IMR-90 (cell line): ENCODE data around the gene MPPED2. TPM values are rescaled to one million over a fixed set of nuclear protein-coding genes. Genes with fewer than 3 reads are reported as not detected.

ENCODE experiments used
- ATAC-seq: fragments of 200-7000 bp; cut with Tn5 transposase; 2 replicates; pipeline ENCODE4 v1.9.1; 2020; ENCODE audit warnings: low read depth, mild to moderate bottlenecking, moderate library complexity
- BruUV-seq: library from RNA; stranded (reverse); fragments of 400-500 nt; replicated peaks from 2 replicates; lab custom pipeline; 2021; lab: Mats Ljungman, UMichigan
- CTCF ChIA-PET: fragments of 300-600 bp; formaldehyde crosslinking; extraction: SDS; loops from one replicate; lab custom pipeline; 2021; ENCODE audit warnings: antibody characterized with exemption; lab: Yijun Ruan, JAX
- POLR2A ChIA-PET: fragments of 300-600 bp; sonication (Branson Sonifier 250); formaldehyde crosslinking; loops from one replicate; lab custom pipeline; 2022; ENCODE audit warnings: antibody characterized with exemption; ENCODE audit not compliant: unreplicated experiment; lab: Charles Lee
- DNase-seq: peaks from one replicate; pipeline ENCODE4 v3.0.0; 2013
- H2AFZ ChIP-seq: replicated peaks from 2 replicates; pipeline ENCODE3; 2013; ENCODE audit warnings: low read length, mild to moderate bottlenecking; ENCODE audit not compliant: poor library complexity
- H2AK5ac ChIP-seq: 2 replicates; pipeline ENCODE4 v1.6.1; 2013; ENCODE audit warnings: low read depth, low read length, inconsistent platforms
- H2AK9ac ChIP-seq: replicated peaks from 2 replicates; pipeline ENCODE3; 2013; ENCODE audit warnings: mild to moderate bottlenecking, low read depth, low read length, moderate library complexity; ENCODE audit not compliant: poor library complexity
- H2BK120ac ChIP-seq: 2 replicates; pipeline ENCODE4 v1.6.1; 2013; ENCODE audit warnings: low read depth, low read length, inconsistent platforms
- H2BK15ac ChIP-seq: 3 replicates; pipeline ENCODE4 v1.6.1; 2013; ENCODE audit warnings: low read depth, low read length, inconsistent platforms
- H2BK20ac ChIP-seq: 2 replicates; pipeline ENCODE4 v1.6.1; 2013; ENCODE audit warnings: low read depth, mild to moderate bottlenecking, inconsistent platforms, low read length, moderate library complexity
- H2BK5ac ChIP-seq: 2 replicates; pipeline ENCODE4 v1.6.1; 2013; ENCODE audit warnings: mild to moderate bottlenecking, low read depth, low read length, inconsistent platforms; ENCODE audit not compliant: poor library complexity, severe bottlenecking
- H3K14ac ChIP-seq: replicated peaks from 2 replicates; pipeline ENCODE4 v1.6.1; 2013; ENCODE audit warnings: low read depth, low read length, inconsistent platforms
- H3K18ac ChIP-seq: 2 replicates; pipeline ENCODE4 v1.6.1; 2013; ENCODE audit warnings: low read depth, low read length, control low read depth
- H3K23ac ChIP-seq: 2 replicates; pipeline ENCODE4 v1.6.1; 2013; ENCODE audit warnings: low read depth, low read length, inconsistent platforms
- H3K27ac ChIP-seq: 2 replicates; pipeline ENCODE4 v1.5.1; 2013; ENCODE audit warnings: mild to moderate bottlenecking, control low read depth, low read length; ENCODE audit not compliant: insufficient read depth
- H3K27me3 ChIP-seq: 2 replicates; pipeline ENCODE4 v1.6.1; 2013; ENCODE audit warnings: low read length; ENCODE audit not compliant: control insufficient read depth, insufficient read depth
- H3K36me3 ChIP-seq: 2 replicates; pipeline ENCODE4 v1.6.1; 2013; ENCODE audit warnings: low read length, mixed read lengths; ENCODE audit not compliant: control insufficient read depth, insufficient read depth
- H3K4ac ChIP-seq: 2 replicates; pipeline ENCODE4 v1.6.1; 2013; ENCODE audit warnings: low read depth, low read length, inconsistent platforms
- H3K4me1 ChIP-seq: 2 replicates; pipeline ENCODE4 v1.6.1; 2013; ENCODE audit warnings: low read length, mixed read lengths; ENCODE audit not compliant: control insufficient read depth, insufficient read depth
- H3K4me2 ChIP-seq: 2 replicates; pipeline ENCODE4 v1.6.1; 2013; ENCODE audit warnings: low read depth, mild to moderate bottlenecking, control low read depth, low read length, moderate library complexity
- H3K4me3 ChIP-seq: 2 replicates; pipeline ENCODE4 v1.5.1; 2013; ENCODE audit warnings: low read depth, mild to moderate bottlenecking, control low read depth, low read length, moderate library complexity; ENCODE audit not compliant: insufficient read depth
- H3K56ac ChIP-seq: 2 replicates; pipeline ENCODE4 v1.6.1; 2013; ENCODE audit warnings: low read length, inconsistent platforms; ENCODE audit not compliant: insufficient read depth; ENCODE audit errors: extremely low read depth
- H3K79me1 ChIP-seq, 2 experiments: 2 replicates each; pipeline ENCODE4 v1.6.1; 2013; ENCODE audit warnings: low read length in 2 of 2, inconsistent platforms in 1 of 2, low read depth in 1 of 2
- H3K9ac ChIP-seq: 2 replicates; pipeline ENCODE4 v1.6.1; 2013; ENCODE audit warnings: low read depth, low read length, control low read depth
- H3K9me1 ChIP-seq: 2 replicates; pipeline ENCODE4 v1.6.1; 2013; ENCODE audit warnings: low read length, inconsistent platforms; ENCODE audit not compliant: insufficient read depth
- H3K9me3 ChIP-seq: 2 replicates; pipeline ENCODE4 v1.6.1; 2013; ENCODE audit warnings: low read length; ENCODE audit not compliant: control insufficient read depth, insufficient read depth
- H4K20me1 ChIP-seq: 2 replicates; pipeline ENCODE4 v1.6.1; 2013; ENCODE audit warnings: low read length, inconsistent platforms; ENCODE audit not compliant: insufficient read depth
- H4K5ac ChIP-seq: 2 replicates; pipeline ENCODE4 v1.6.1; 2013; ENCODE audit warnings: mild to moderate bottlenecking, low read depth, low read length, control low read depth
- H4K8ac ChIP-seq, 2 experiments: 2 replicates each; pipeline ENCODE4 v1.6.1; 2013; ENCODE audit warnings: low read depth in 2 of 2, low read length in 2 of 2, control low read depth in 1 of 2, inconsistent platforms in 1 of 2
- H4K91ac ChIP-seq: 2 replicates; pipeline ENCODE4 v1.6.1; 2013; ENCODE audit warnings: low read depth, low read length, inconsistent platforms; ENCODE audit not compliant: insufficient read depth
- BHLHE40 ChIP-seq: fragments of 150-350 bp; IDR thresholded peaks from 2 replicates; pipeline ENCODE4 v1.6.1; 2016; ENCODE audit warnings: mild to moderate bottlenecking, low read depth, low read length
- CEBPB ChIP-seq: IDR thresholded peaks from 2 replicates; pipeline ENCODE4 v1.6.1; 2012; ENCODE audit warnings: low read depth, low read length, improper control_type of control experiment
- CHD1 ChIP-seq: IDR thresholded peaks from 2 replicates; pipeline ENCODE4 v1.6.1; 2012; ENCODE audit warnings: low read depth, low read length, improper control_type of control experiment
- FOS ChIP-seq: fragments of 150-350 bp; IDR thresholded peaks from 2 replicates; pipeline ENCODE4 v1.6.1; 2016; ENCODE audit warnings: low read depth, low read length
- MAFK ChIP-seq: IDR thresholded peaks from 2 replicates; pipeline ENCODE4 v1.6.1; 2012; ENCODE audit warnings: low read depth, low read length, improper control_type of control experiment
- MAZ ChIP-seq: IDR thresholded peaks from 2 replicates; pipeline ENCODE4 v1.6.1; 2012; ENCODE audit warnings: low read depth, mild to moderate bottlenecking, low read length, improper control_type of control experiment, moderate library complexity, borderline replicate concordance
- MXI1 ChIP-seq: IDR thresholded peaks from 2 replicates; pipeline ENCODE4 v1.6.1; 2012; ENCODE audit warnings: low read depth, mild to moderate bottlenecking, low read length, moderate library complexity, borderline replicate concordance
- NFE2L2 ChIP-seq: fragments of 150-350 bp; IDR thresholded peaks from 2 replicates; pipeline ENCODE4 v1.6.1; 2016; ENCODE audit warnings: low read depth, mild to moderate bottlenecking, low read length
- POLR2A ChIP-seq: IDR thresholded peaks from 2 replicates; pipeline ENCODE4 v1.6.1; 2012; ENCODE audit warnings: mild to moderate bottlenecking, low read depth, low read length
- RAD21 ChIP-seq: IDR thresholded peaks from 2 replicates; pipeline ENCODE4 v1.6.1; 2012; ENCODE audit warnings: low read length, improper control_type of control experiment
- RCOR1 ChIP-seq: IDR thresholded peaks from 2 replicates; pipeline ENCODE4 v1.6.1; 2012; ENCODE audit warnings: mild to moderate bottlenecking, low read length, improper control_type of control experiment; ENCODE audit not compliant: insufficient replicate concordance
- RFX5 ChIP-seq: IDR thresholded peaks from 2 replicates; pipeline ENCODE4 v1.8.0; 2012; ENCODE audit warnings: low read depth, mild to moderate bottlenecking, low read length, moderate library complexity
- SMC3 ChIP-seq: fragments of 150-350 bp; IDR thresholded peaks from 2 replicates; pipeline ENCODE4 v1.6.1; 2016; ENCODE audit warnings: low read depth, mild to moderate bottlenecking, antibody characterized with exemption, low read length, moderate library complexity
- WGBS, 2 experiments: methylation state at CpG; one replicate each; pipeline versions ENCODE4 v1.1.5 to v1.1.7; 2013; ENCODE audit warnings: missing lambda C conversion rate in 2 of 2; ENCODE audit not compliant: insufficient read length in 1 of 2; ENCODE audit errors: extremely low coverage in 2 of 2; 5-methylcytosine and 5-hydroxymethylcytosine counted together
- dilution Hi-C: fragments of 300-500 bp; cut with HindIII; formaldehyde crosslinking; loops from one replicate; pipeline ENCODE4 v1.14.3; 2018; ENCODE audit warnings: low sequenced_read_pairs; ENCODE audit not compliant: unreplicated experiment
- in situ Hi-C: fragments of 300-500 bp; cut with MboI; formaldehyde crosslinking; loops from 3 replicates; pipeline ENCODE4 v1.14.3; 2019; ENCODE audit warnings: low sequenced_read_pairs, inconsistent platforms, mixed read lengths
- intact Hi-C: fragments of 100-400 bp; cut with micrococcal nuclease; formaldehyde crosslinking; loops from 2 replicates; pipeline ENCODE4 v1.10.0; 2022
- polyA plus RNA-seq, 3 experiments: library from polyadenylated mRNA; depleted of rRNA; stranded (reverse); fragments of >200 nt; gene quantifications; 2 replicates each; pipeline ENCODE4 v1.2.3, GENCODE V29; 2012; ENCODE audit warnings: low replicate concordance in 1 of 3
- total RNA-seq: library from RNA; depleted of rRNA; stranded (reverse); fragments of >200 nt; gene quantifications from 2 replicates; pipeline ENCODE4 v1.2.3, GENCODE V29; 2012
- TF ChIP-seq, protein P1 (sequence below): fragments of 150-350 bp; IDR thresholded peaks from 2 replicates; pipeline ENCODE4 v1.6.1; 2016; ENCODE audit warnings: low read depth, mild to moderate bottlenecking, low read length, moderate library complexity, borderline replicate concordance
- TF ChIP-seq, protein P2 (sequence below): conservative IDR thresholded peaks from 2 replicates; pipeline ENCODE4 v1.5.1; 2012; ENCODE audit warnings: mild to moderate bottlenecking, low read depth, low read length, improper control_type of control experiment
- TF ChIP-seq, protein P3 (sequence below): fragments of 150-350 bp; IDR thresholded peaks from 2 replicates; pipeline ENCODE4 v1.6.1; 2017; ENCODE audit warnings: mild to moderate bottlenecking, antibody characterized with exemption, low read length, low read depth

MPPED2 gene
- total and polyA plus RNA-seq, 2 of the 4 experiments (the other 2 are of a cell fraction): 0.10 TPM; not detected in 1

DNA sequence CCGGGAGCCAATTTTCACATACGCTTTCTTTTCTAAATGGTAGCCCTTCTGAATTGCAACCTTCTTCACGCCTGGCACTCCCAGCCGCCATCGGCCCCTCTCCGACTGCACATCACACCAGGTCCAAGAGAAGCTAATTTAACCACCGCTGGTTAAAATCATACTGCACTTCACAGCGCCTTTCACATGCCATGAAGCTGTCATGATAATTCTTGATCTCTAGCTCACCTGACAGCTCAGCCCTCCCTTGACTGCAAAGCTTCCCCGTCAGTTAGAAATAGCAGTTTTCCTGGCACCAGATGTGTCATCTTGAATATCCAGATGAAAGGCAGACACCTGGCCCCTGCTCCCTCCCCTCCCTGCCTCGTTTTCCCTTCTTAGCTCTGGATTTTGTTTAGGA lies 161.8 kb downstream of the MPPED2 start:
- DNase-seq: no peak
- no TSS peak for BruUV-seq
- Histone ChIP-seq H3K9me3 (no peaks in the 10 kb centered on the region), H3K4ac (no peak overlapping the region), H3K18ac (no peak overlapping the region), H4K5ac (no peak overlapping the region), H4K20me1 (no peaks in the 10 kb centered on the region), H2BK5ac (no peak overlapping the region), H3K14ac (no peak overlapping the region), H4K8ac (no peak overlapping the region), H4K91ac (no peak overlapping the region), H2AFZ (no peak overlapping the region), H3K36me3 (no peaks in the 10 kb centered on the region), H3K27me3 (no peaks in the 10 kb centered on the region), H2AK9ac (no peak overlapping the region), H3K9ac (no peak overlapping the region), H3K23ac (no peak overlapping the region), H3K4me3 (no peak overlapping the region), H3K56ac (no peak overlapping the region), H3K27ac (no peak overlapping the region), H2AK5ac (no peak overlapping the region), H3K79me1 (no peaks in the 10 kb centered on the region), H2BK15ac (no peak overlapping the region), H2BK120ac (no peak overlapping the region), H3K4me2 (no peak overlapping the region), H3K4me1 (no peaks in the 10 kb centered on the region), H3K9me1 (no peaks in the 10 kb centered on the region), H2BK20ac (no peak overlapping the region)
- TF ChIP-seq FOS (no peak), CHD1 (no peak), CEBPB (no peak), RCOR1 (no peak), NFE2L2 (no peak), BHLHE40 (no peak), MAZ (no peak), MAFK (no peak), POLR2A (no peak), SMC3 (no peak), RFX5 (no peak), MXI1 (no peak), RAD21 (no peak)
- TF ChIP-seq, protein P1, sequence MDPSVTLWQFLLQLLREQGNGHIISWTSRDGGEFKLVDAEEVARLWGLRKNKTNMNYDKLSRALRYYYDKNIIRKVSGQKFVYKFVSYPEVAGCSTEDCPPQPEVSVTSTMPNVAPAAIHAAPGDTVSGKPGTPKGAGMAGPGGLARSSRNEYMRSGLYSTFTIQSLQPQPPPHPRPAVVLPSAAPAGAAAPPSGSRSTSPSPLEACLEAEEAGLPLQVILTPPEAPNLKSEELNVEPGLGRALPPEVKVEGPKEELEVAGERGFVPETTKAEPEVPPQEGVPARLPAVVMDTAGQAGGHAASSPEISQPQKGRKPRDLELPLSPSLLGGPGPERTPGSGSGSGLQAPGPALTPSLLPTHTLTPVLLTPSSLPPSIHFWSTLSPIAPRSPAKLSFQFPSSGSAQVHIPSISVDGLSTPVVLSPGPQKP: no peak
- TF ChIP-seq, protein P2, sequence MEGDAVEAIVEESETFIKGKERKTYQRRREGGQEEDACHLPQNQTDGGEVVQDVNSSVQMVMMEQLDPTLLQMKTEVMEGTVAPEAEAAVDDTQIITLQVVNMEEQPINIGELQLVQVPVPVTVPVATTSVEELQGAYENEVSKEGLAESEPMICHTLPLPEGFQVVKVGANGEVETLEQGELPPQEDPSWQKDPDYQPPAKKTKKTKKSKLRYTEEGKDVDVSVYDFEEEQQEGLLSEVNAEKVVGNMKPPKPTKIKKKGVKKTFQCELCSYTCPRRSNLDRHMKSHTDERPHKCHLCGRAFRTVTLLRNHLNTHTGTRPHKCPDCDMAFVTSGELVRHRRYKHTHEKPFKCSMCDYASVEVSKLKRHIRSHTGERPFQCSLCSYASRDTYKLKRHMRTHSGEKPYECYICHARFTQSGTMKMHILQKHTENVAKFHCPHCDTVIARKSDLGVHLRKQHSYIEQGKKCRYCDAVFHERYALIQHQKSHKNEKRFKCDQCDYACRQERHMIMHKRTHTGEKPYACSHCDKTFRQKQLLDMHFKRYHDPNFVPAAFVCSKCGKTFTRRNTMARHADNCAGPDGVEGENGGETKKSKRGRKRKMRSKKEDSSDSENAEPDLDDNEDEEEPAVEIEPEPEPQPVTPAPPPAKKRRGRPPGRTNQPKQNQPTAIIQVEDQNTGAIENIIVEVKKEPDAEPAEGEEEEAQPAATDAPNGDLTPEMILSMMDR: no peak
- TF ChIP-seq, protein P3, sequence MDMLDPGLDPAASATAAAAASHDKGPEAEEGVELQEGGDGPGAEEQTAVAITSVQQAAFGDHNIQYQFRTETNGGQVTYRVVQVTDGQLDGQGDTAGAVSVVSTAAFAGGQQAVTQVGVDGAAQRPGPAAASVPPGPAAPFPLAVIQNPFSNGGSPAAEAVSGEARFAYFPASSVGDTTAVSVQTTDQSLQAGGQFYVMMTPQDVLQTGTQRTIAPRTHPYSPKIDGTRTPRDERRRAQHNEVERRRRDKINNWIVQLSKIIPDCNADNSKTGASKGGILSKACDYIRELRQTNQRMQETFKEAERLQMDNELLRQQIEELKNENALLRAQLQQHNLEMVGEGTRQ: no peak
- intact Hi-C loops: no loop called here
- WGBS, 2 experiments: 80% methylated on average over 6 of the region's 10 CpGs; no CpG with 5 or more reads in 1 of the 2 experiments
- ChIA-PET POLR2A (no interaction called here), CTCF (no interaction called here)
- in situ Hi-C loops: no loop called here
- no peak for ATAC-seq
- dilution Hi-C loops: no loop called here
